ENCODE measurements around the gene N4BP3.
"Not testable (repeated sequence)": the region's sequence is repeated elsewhere in the genome, so short reads cannot be mapped to it uniquely, and the experiment has no call there.

The N4BP3 gene

DNA sequence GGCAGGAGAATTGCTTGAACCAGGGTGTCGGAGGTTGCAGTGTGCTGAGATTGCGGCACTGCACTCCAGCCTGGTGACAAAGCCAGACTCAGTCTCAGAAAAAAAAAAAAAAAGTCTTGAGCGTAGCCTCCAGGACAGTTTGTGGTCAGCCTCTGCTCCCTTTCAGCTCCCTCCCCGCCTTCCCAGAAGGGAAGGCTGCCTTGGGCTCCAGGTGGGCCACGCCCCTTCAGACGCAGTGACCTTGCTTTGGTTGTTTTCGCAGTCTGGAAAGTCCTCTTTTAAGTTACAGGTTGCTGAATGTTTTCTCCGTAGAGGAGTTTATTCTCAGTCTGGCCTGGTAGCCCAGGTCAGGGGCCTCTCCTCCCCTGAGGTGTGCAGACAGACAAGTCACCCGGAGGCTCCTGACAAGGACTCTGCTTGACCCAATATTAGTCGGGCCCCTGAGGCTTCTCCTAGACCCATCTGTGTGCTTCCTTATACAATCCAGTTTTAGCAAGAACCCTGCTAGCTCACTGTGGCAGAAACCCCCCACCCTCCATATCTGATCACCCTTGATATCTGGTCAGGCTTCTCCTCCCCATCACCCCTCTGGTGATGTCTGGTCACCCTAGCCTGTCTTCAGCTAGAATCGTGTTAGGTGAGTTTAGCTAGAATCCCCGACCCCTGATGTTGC is 31.6 kb upstream of the N4BP3 start:
- DNase-seq (ENCODE audit: low spot score in 2 of 2) (no peak), ATAC-seq (replicated peaks; ENCODE audit: extremely low read depth, poor library complexity, severe bottlenecking) (no peak)
- Mint-ChIP-seq H3K9me3 (no peaks in the 10 kb centered on the region), H3K27ac (ENCODE audit: low read depth) (no peak overlapping the region), H3K36me3 (ENCODE audit: insufficient read depth) (no peaks in the 10 kb centered on the region), H3K27me3 (peaks cover 25% of the 10 kb centered on the region), H3K4me3 (no peak overlapping the region), H3K4me1 (no peaks in the 10 kb centered on the region)

GRCh38 chr5:178083922-178084321 is 29.4 kb upstream of the N4BP3 start:
- Mint-ChIP-seq H3K36me3 (ENCODE audit: insufficient read depth) (no peaks in the 10 kb centered on the region), H3K27me3 (peaks cover 33% of the 10 kb centered on the region), H3K9me3 (no peaks in the 10 kb centered on the region), H3K27ac (ENCODE audit: low read depth) (no peak overlapping the region), H3K4me3 (no peak overlapping the region), H3K4me1 (no peaks in the 10 kb centered on the region)
- ATAC-seq (replicated peaks; ENCODE audit: extremely low read depth, poor library complexity, severe bottlenecking) (no peak), DNase-seq (ENCODE audit: low spot score in 2 of 2) (no peak)

DNA sequence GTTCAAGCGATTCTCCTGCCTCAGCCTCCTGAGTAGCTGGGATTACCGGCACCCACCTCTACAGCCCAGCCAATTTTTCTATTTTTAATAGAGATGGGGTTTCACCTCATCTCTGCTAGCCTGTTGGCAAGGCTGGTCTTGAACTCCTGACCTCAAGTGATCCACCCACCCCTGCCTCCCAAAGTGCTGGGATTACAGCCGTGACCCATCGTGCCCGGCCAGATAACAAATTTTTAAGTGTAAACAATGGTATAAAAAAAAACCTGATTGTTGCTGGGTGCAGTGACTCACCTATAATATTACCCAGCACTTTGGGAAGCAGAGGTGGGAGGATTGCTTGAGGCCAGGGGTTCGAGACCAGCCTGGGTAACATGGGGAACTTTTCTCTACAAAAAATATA is 28.0 kb upstream of the N4BP3 start:
- H3K4me1 Mint-ChIP-seq = no peaks in the 10 kb centered on the region
- no peaks in the 10 kb centered on the region for H3K36me3 Mint-ChIP-seq (ENCODE audit: insufficient read depth)
- ATAC-seq (replicated peaks; ENCODE audit: extremely low read depth, poor library complexity, severe bottlenecking) (no peak), DNase-seq (ENCODE audit: low spot score in 2 of 2) (no peak)
- peaks cover 42% of the 10 kb centered on the region for H3K27me3 Mint-ChIP-seq
- no peaks in the 10 kb centered on the region for H3K9me3 Mint-ChIP-seq
- H3K4me3 Mint-ChIP-seq = no peak overlapping the region
- no peak overlapping the region for H3K27ac Mint-ChIP-seq (ENCODE audit: low read depth)

DNA sequence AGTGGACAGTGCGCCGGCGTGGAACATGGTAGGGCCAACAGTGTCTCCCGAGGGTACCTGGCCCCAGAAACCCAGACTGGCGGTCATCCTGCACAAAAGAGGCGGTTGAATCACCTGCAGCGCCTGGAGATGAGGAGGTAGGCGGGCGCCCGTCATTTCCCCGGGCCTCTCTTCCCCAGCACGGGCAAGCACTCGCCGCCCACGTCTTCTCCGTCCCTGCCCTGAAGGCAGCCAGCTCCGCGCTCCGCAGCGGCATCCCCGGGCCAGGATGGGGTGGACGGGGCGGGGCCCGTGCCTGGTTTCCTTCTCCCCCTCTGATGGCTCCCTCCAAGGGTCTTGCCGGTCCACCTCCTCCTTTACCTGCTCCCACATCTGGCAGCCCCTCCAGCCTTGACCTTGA is 27.1 kb upstream of the N4BP3 start:
- Mint-ChIP-seq H3K4me3 (no peak overlapping the region), H3K36me3 (ENCODE audit: insufficient read depth) (no peaks in the 10 kb centered on the region), H3K4me1 (no peaks in the 10 kb centered on the region), H3K27me3 (peaks cover 41% of the 10 kb centered on the region), H3K9me3 (peaks cover 2% of the 10 kb centered on the region), H3K27ac (ENCODE audit: low read depth) (no peak overlapping the region)
- ATAC-seq (replicated peaks; ENCODE audit: extremely low read depth, poor library complexity, severe bottlenecking) = no peak
- no peak for DNase-seq (ENCODE audit: low spot score in 2 of 2)

- not testable (repeated sequence) for H3K27ac Mint-ChIP-seq (ENCODE audit: low read depth); H3K4me1 Mint-ChIP-seq; H3K4me3 Mint-ChIP-seq; ATAC-seq (replicated peaks; ENCODE audit: extremely low read depth, poor library complexity, severe bottlenecking); DNase-seq (ENCODE audit: low spot score in 2 of 2); H3K9me3 Mint-ChIP-seq; H3K36me3 Mint-ChIP-seq (ENCODE audit: insufficient read depth)
- peaks cover 32% of the 10 kb centered on the region for H3K27me3 Mint-ChIP-seq
Measured at GRCh38 chr5:178087199-178087598, 26.1 kb upstream of the N4BP3 start.

GRCh38 chr5:178090856-178091255 is 22.5 kb upstream of the N4BP3 start:
- Mint-ChIP-seq H3K4me3 (no peak overlapping the region), H3K27me3 (peaks cover 17% of the 10 kb centered on the region), H3K36me3 (ENCODE audit: insufficient read depth) (no peaks in the 10 kb centered on the region), H3K9me3 (peaks cover 4% of the 10 kb centered on the region), H3K27ac (ENCODE audit: low read depth) (no peak overlapping the region), H3K4me1 (peaks cover 7% of the 10 kb centered on the region)
- DNase-seq (ENCODE audit: low spot score in 2 of 2) = no peak
- ATAC-seq (replicated peaks; ENCODE audit: extremely low read depth, poor library complexity, severe bottlenecking) = no peak

GRCh38 chr5:178093134-178093533 is 20.2 kb upstream of the N4BP3 start:
- Mint-ChIP-seq H3K4me3 (no peak overlapping the region), H3K27me3 (peaks cover 16% of the 10 kb centered on the region), H3K4me1 (peaks cover 11% of the 10 kb centered on the region), H3K27ac (ENCODE audit: low read depth) (no peak overlapping the region), H3K9me3 (peaks cover 4% of the 10 kb centered on the region), H3K36me3 (ENCODE audit: insufficient read depth) (peaks cover 2% of the 10 kb centered on the region)
- ATAC-seq (replicated peaks; ENCODE audit: extremely low read depth, poor library complexity, severe bottlenecking) (no peak), DNase-seq (ENCODE audit: low spot score in 2 of 2) (no peak)

- DNase-seq (ENCODE audit: low spot score in 2 of 2) (no peak), ATAC-seq (replicated peaks; ENCODE audit: extremely low read depth, poor library complexity, severe bottlenecking) (no peak)
- H3K27ac Mint-ChIP-seq (ENCODE audit: low read depth) = no peak overlapping the region
- H3K27me3 Mint-ChIP-seq = peaks cover 4% of the 10 kb centered on the region
- H3K4me3 Mint-ChIP-seq = no peak overlapping the region
- peaks cover 4% of the 10 kb centered on the region for H3K9me3 Mint-ChIP-seq
- peaks cover 11% of the 10 kb centered on the region for H3K4me1 Mint-ChIP-seq
- H3K36me3 Mint-ChIP-seq (ENCODE audit: insufficient read depth) = peaks cover 2% of the 10 kb centered on the region
Measured at GRCh38 chr5:178094345-178094744, 19.0 kb upstream of the N4BP3 start.

DNA sequence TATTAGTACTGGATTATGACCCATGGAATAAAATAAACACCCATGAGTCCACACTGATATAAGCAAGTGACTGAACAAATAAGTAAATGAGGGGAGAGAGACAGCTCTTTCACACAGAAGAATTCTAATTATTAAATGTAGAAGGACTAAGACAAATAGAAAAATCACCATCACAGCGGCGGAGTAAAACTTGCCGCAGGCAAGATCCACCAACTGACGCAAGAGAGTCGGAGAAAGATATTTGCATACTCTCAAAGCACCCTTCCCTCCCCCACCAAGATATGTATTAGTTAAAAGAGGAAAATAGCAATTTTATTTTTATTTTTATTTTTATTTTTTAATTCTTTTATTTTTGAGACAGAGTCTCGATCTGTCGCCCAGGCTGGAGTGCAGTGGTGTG is 14.6 kb upstream of the N4BP3 start:
- peaks cover 11% of the 10 kb centered on the region for H3K4me1 Mint-ChIP-seq
- H3K27me3 Mint-ChIP-seq = no peaks in the 10 kb centered on the region
- no peaks in the 10 kb centered on the region for H3K9me3 Mint-ChIP-seq
- H3K36me3 Mint-ChIP-seq (ENCODE audit: insufficient read depth) = peaks cover 2% of the 10 kb centered on the region
- H3K27ac Mint-ChIP-seq (ENCODE audit: low read depth) = no peak overlapping the region
- ATAC-seq (replicated peaks; ENCODE audit: extremely low read depth, poor library complexity, severe bottlenecking) (no peak), DNase-seq (ENCODE audit: low spot score in 2 of 2) (no peak)
- H3K4me3 Mint-ChIP-seq = no peak overlapping the region

GRCh38 chr5:178103612-178104011 is 9.7 kb upstream of the N4BP3 start:
- Mint-ChIP-seq H3K27me3 (no peaks in the 10 kb centered on the region), H3K4me3 (no peak overlapping the region), H3K4me1 (no peaks in the 10 kb centered on the region), H3K27ac (ENCODE audit: low read depth) (no peak overlapping the region), H3K36me3 (ENCODE audit: insufficient read depth) (no peaks in the 10 kb centered on the region), H3K9me3 (no peaks in the 10 kb centered on the region)
- ATAC-seq (replicated peaks; ENCODE audit: extremely low read depth, poor library complexity, severe bottlenecking) = no peak
- no peak for DNase-seq (ENCODE audit: low spot score in 2 of 2)

- Mint-ChIP-seq H3K27me3 (no peaks in the 10 kb centered on the region), H3K9me3 (no peaks in the 10 kb centered on the region), H3K4me1 (no peaks in the 10 kb centered on the region), H3K4me3 (no peak overlapping the region), H3K27ac (ENCODE audit: low read depth) (no peak overlapping the region), H3K36me3 (ENCODE audit: insufficient read depth) (no peaks in the 10 kb centered on the region)
- no peak for ATAC-seq (replicated peaks; ENCODE audit: extremely low read depth, poor library complexity, severe bottlenecking)
- no peak for DNase-seq (ENCODE audit: low spot score in 2 of 2)
Measured at GRCh38 chr5:178104492-178104891, 8.8 kb upstream of the N4BP3 start.

DNA sequence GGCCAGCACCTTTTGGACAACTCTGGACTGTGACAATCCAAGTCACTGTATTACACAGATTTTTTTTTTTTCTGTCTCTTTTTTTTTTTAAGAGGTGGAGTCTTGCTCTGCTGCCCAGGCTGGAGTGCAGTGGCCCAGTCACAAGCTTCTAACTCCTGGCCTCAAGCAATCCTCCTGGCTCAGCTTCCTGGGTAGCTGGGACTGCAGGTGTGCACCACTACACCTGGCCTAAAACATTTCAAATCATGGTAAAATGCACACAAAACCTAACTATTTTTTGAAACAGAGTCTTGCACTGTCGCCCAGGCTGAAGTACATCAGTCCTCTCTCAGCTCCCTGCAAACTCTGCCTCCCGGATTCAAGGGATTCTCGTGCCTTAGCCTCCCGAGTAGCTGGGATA is 7.2 kb upstream of the N4BP3 start:
- no peaks in the 10 kb centered on the region for H3K27me3 Mint-ChIP-seq
- H3K4me3 Mint-ChIP-seq = no peak overlapping the region
- no peaks in the 10 kb centered on the region for H3K4me1 Mint-ChIP-seq
- no peak for DNase-seq (ENCODE audit: low spot score in 2 of 2)
- ATAC-seq (replicated peaks; ENCODE audit: extremely low read depth, poor library complexity, severe bottlenecking) = no peak
- no peak overlapping the region for H3K27ac Mint-ChIP-seq (ENCODE audit: low read depth)
- no peaks in the 10 kb centered on the region for H3K36me3 Mint-ChIP-seq (ENCODE audit: insufficient read depth)
- no peaks in the 10 kb centered on the region for H3K9me3 Mint-ChIP-seq

GRCh38 chr5:178106556-178107239 is 6.6 kb upstream of the N4BP3 start:
- no peak overlapping the region for H3K4me3 Mint-ChIP-seq
- H3K4me1 Mint-ChIP-seq = no peaks in the 10 kb centered on the region
- no peaks in the 10 kb centered on the region for H3K36me3 Mint-ChIP-seq (ENCODE audit: insufficient read depth)
- no peak overlapping the region for H3K27ac Mint-ChIP-seq (ENCODE audit: low read depth)
- DNase-seq (ENCODE audit: low spot score in 2 of 2) = no peak
- no peaks in the 10 kb centered on the region for H3K27me3 Mint-ChIP-seq
- H3K9me3 Mint-ChIP-seq = no peaks in the 10 kb centered on the region
- ATAC-seq (replicated peaks; ENCODE audit: extremely low read depth, poor library complexity, severe bottlenecking) = no peak

All from central memory CD8-positive, alpha-beta T cell (primary cell).